ENCODE data around the gene CLIC4. TPM values are rescaled to one million over a fixed set of nuclear protein-coding genes. Genes with fewer than 3 reads are reported as not detected.

Gene CLIC4
- total RNA-seq, 1 donor from 2014 or later, result 171 TPM

GRCh38 chr1:24860841-24861240, 115.6 kb downstream of the CLIC4 start:
- DNase-seq, result no peak

- no peak for DNase-seq
Measured at GRCh38 chr1:24861821-24862727, 116.8 kb downstream of the CLIC4 start.

GRCh38 chr1:24862775-24863483, 117.7 kb downstream of the CLIC4 start:
- no peak for DNase-seq

GRCh38 chr1:24864370-24864777, 119.1 kb downstream of the CLIC4 start:
- no peak for DNase-seq

- no peak for DNase-seq
Measured at GRCh38 chr1:24865168-24865567, 119.9 kb downstream of the CLIC4 start.

GRCh38 chr1:24865587-24865986, 120.3 kb downstream of the CLIC4 start:
- DNase-seq, result no peak

GRCh38 chr1:24866211-24867083, 121.2 kb downstream of the CLIC4 start:
- DNase-seq, result no peak

- DNase-seq, result no peak
Measured at GRCh38 chr1:24867084-24867870, 122.0 kb downstream of the CLIC4 start.

- no peak for DNase-seq
Measured at GRCh38 chr1:24868016-24868875, 123.0 kb downstream of the CLIC4 start.

GRCh38 chr1:24870551-24871195, 125.4 kb downstream of the CLIC4 start:
- no peak for DNase-seq

- DNase-seq, result no peak
Measured at GRCh38 chr1:24871306-24871901, 126.2 kb downstream of the CLIC4 start.

GRCh38 chr1:24872061-24872850, 127.0 kb downstream of the CLIC4 start:
- no peak for DNase-seq

GRCh38 chr1:24873148-24873547, 127.9 kb downstream of the CLIC4 start:
- no peak for DNase-seq

- DNase-seq, result no peak
Measured at GRCh38 chr1:24874056-24874455, 128.8 kb downstream of the CLIC4 start.

GRCh38 chr1:24874611-24875234, 129.5 kb downstream of the CLIC4 start:
- DNase-seq, result no peak

GRCh38 chr1:24875257-24875656, 130.0 kb downstream of the CLIC4 start:
- no peak for DNase-seq

- DNase-seq, result no peak
Measured at GRCh38 chr1:24875991-24876506, 130.8 kb downstream of the CLIC4 start.

- DNase-seq, result no peak
Measured at GRCh38 chr1:24878045-24878444, 132.8 kb downstream of the CLIC4 start.

Measured in skin of body (tissue), 2 donors.